ENCODE data around the gene PLAGL1.
"Not testable (repeated sequence)": the region's sequence is repeated elsewhere in the genome, so short reads cannot be mapped to it uniquely, and the experiment has no call there.

The PLAGL1 gene

DNA sequence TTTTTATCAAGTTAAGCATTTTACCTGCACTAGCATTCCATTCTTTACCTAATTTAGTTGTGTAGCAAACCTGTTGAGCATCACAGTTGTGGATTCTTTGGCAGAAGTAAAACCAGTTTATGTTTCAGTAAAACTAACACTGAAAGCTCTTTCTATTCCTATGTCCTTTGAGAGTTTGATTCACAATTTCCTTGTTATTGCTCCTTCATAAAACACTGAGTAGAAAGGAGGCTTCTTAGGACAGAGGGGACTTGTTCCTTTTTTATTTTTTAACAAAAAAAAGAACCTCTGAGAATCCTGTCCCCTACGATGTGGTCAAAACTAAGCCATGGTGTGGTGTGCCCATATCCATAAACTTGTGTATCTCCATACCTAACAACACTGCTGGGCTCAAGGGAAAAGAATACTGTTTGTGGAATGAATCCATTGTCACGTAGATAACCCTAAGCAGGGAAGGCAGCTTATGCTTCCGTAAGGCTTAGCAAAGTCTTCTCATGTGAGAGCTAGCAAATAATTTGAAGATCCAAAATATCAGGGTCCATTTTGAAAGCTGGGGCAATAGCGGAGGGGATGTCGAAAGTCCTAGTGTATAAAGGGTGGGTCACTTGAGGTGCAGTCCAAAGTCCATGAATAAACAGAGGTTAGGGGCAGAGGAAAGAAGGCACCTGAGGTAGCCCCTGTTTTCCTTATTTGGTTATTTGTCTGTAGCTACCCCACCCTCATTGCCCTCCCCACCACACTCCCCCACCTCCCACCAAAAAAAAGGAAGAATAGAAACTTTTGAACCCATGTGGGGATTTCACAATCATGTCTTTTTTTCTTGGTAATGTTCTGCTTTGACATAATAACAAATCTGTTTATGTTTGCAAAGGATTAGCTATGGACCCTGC, 71.0 kb downstream of the PLAGL1 start:
- Histone ChIP-seq H3K36me3 (ENCODE audit: control insufficient read depth, insufficient read depth, low read length) (no peaks in the 10 kb centered on the region), H3K27ac (ENCODE audit: low read depth, low read length, severe bottlenecking) (no peak overlapping the region), H3K9me3 (ENCODE audit: control insufficient read depth, low read length) (no peaks in the 10 kb centered on the region), H3K4me1 (ENCODE audit: control insufficient read depth, insufficient read depth, low read length, poor library complexity, severe bottlenecking) (no peaks in the 10 kb centered on the region), H3K4me3 (ENCODE audit: extremely low read depth, insufficient read depth, low read length, poor library complexity, severe bottlenecking) (no peak overlapping the region)
- 68 to 79% methylated on average over 2 to 4 of the region's 5 CpGs for WGBS, 2 experiments (ENCODE audit: insufficient coverage in 2 of 2)

DNA sequence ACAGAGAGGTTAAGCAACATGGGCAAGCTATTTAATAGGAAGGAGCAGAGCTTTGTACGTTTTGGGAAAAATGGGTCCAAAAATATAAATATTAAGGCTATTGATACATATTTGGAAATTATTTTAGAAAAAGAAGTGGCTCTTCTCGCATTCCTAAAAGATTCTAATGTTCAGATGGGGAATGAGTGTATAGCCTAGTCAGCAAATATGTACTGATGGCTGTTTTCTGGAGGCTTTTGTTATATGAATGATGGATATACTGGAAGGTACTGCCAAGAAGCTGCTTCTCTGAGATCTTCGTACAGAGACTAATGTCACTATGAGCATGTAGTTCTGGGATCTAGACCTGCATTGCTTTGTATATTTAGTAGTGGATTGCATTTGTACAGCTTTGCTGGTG, 71.7 kb downstream of the PLAGL1 start:
- WGBS, 2 experiments (ENCODE audit: insufficient coverage in 2 of 2) = 71 to 91% methylated on average over 1 to 2 of the region's 3 CpGs
- no peak overlapping the region for H3K27ac ChIP-seq (ENCODE audit: low read depth, low read length, severe bottlenecking)
- no peaks in the 10 kb centered on the region for H3K4me1 ChIP-seq (ENCODE audit: control insufficient read depth, insufficient read depth, low read length, poor library complexity, severe bottlenecking)
- H3K36me3 ChIP-seq (ENCODE audit: control insufficient read depth, insufficient read depth, low read length) = no peaks in the 10 kb centered on the region
- H3K4me3 ChIP-seq (ENCODE audit: extremely low read depth, insufficient read depth, low read length, poor library complexity, severe bottlenecking) = no peak overlapping the region
- no peaks in the 10 kb centered on the region for H3K9me3 ChIP-seq (ENCODE audit: control insufficient read depth, low read length)

DNA sequence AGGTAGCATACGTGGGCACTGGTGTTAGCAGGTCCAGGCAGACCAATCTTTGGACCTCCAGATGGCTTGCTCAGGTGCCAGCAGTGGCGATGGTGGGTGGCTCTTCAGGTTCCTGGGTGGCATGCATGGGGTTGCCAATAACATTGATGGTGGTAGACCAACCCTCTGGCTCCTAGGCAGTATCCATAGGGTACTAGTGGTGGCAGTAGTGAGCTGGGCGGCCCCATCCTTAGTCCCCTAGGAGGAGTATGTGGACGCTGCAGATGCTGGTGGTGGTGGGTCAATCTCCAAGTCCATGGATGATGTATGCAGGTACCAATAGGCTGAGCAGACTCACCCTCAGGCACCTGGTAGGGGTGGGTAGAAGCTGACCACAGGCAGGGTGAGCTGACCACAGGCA, 73.2 kb downstream of the PLAGL1 start:
- WGBS, 2 experiments (ENCODE audit: insufficient coverage in 2 of 2) = 94 to 100% methylated on average over 3 to 4 of the region's 4 CpGs
- no peak overlapping the region for H3K4me3 ChIP-seq (ENCODE audit: extremely low read depth, insufficient read depth, low read length, poor library complexity, severe bottlenecking)
- H3K27ac ChIP-seq (ENCODE audit: low read depth, low read length, severe bottlenecking) = no peak overlapping the region
- H3K4me1 ChIP-seq (ENCODE audit: control insufficient read depth, insufficient read depth, low read length, poor library complexity, severe bottlenecking) = no peaks in the 10 kb centered on the region
- H3K9me3 ChIP-seq (ENCODE audit: control insufficient read depth, low read length) = no peaks in the 10 kb centered on the region
- H3K36me3 ChIP-seq (ENCODE audit: control insufficient read depth, insufficient read depth, low read length) = no peaks in the 10 kb centered on the region

DNA sequence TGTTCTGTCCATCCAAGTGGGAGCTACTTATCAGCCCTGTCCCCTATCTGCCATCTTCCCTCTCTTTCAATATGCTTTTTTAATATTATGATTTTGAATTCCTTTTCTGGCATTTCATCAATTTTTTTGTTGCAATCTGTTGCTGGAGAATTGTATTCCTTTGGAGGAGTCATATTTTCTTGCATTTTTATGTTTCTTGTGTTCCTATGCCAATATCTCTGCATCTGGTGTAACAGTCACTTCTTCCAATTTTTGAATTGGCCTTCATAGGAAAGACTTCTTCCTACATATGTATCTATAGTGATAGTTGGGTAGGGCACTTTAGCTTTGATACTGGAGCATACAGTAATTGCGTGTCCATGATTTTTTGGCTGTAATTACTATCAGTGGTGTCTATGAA, 73.7 kb downstream of the PLAGL1 start:
- Histone ChIP-seq H3K36me3 (ENCODE audit: control insufficient read depth, insufficient read depth, low read length) (no peaks in the 10 kb centered on the region), H3K4me3 (ENCODE audit: extremely low read depth, insufficient read depth, low read length, poor library complexity, severe bottlenecking) (no peak overlapping the region), H3K27ac (ENCODE audit: low read depth, low read length, severe bottlenecking) (no peak overlapping the region), H3K4me1 (ENCODE audit: control insufficient read depth, insufficient read depth, low read length, poor library complexity, severe bottlenecking) (no peaks in the 10 kb centered on the region), H3K9me3 (ENCODE audit: control insufficient read depth, low read length) (no peaks in the 10 kb centered on the region)
- WGBS, 2 experiments (ENCODE audit: insufficient coverage in 2 of 2) = 90 to 100% methylated on average over 1 of the region's 1 CpG

DNA sequence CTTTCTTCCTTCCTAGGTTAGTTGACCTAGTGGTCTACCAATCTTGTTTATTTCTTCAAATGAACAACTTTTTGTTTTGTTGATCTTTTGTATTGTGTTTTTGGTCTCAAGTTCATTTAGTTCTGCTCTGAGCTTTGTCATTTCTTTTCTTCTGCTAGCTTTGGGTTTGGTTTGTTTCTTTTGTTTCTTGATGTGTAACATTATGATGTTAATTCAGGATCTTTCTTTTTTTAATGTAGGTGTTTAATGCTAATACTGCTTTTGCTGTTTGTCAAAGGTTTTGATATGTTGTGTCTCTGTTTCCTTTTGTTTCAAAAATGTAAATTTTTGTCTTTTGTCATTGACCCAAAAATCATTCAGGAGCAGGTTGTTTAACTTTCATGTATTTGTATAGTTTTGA, 78.1 kb downstream of the PLAGL1 start:
- Histone ChIP-seq H3K9me3 (ENCODE audit: control insufficient read depth, low read length) (no peaks in the 10 kb centered on the region), H3K4me3 (ENCODE audit: extremely low read depth, insufficient read depth, low read length, poor library complexity, severe bottlenecking) (no peak overlapping the region), H3K27ac (ENCODE audit: low read depth, low read length, severe bottlenecking) (no peak overlapping the region), H3K36me3 (ENCODE audit: control insufficient read depth, insufficient read depth, low read length) (no peaks in the 10 kb centered on the region), H3K4me1 (ENCODE audit: control insufficient read depth, insufficient read depth, low read length, poor library complexity, severe bottlenecking) (no peaks in the 10 kb centered on the region)

DNA sequence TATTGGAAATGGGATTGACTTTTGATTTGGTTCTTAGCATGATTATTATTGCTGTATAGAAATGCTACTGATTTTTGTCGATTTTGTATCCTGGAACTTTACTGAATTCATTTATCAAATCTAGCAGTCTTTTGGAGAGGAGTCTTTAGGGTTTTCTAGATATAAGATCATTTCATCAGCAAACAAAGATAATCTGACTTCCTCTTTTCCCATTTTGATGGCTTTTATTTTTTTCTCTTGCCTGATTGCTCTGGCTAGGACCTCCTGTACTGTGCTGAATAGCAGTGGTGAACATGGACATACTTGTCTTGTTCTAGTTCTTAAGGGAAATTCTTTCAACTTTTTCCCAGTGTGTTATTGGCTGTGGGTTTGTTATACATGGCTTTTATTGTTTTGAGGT, 79.2 kb downstream of the PLAGL1 start:
- H3K9me3 ChIP-seq (ENCODE audit: control insufficient read depth, low read length) = no peaks in the 10 kb centered on the region
- no peak overlapping the region for H3K27ac ChIP-seq (ENCODE audit: low read depth, low read length, severe bottlenecking)
- no CpG with 5 or more reads among the region's 1 CpG for WGBS, 2 experiments (ENCODE audit: insufficient coverage in 2 of 2)
- H3K4me3 ChIP-seq (ENCODE audit: extremely low read depth, insufficient read depth, low read length, poor library complexity, severe bottlenecking) = no peak overlapping the region
- no peaks in the 10 kb centered on the region for H3K4me1 ChIP-seq (ENCODE audit: control insufficient read depth, insufficient read depth, low read length, poor library complexity, severe bottlenecking)
- no peaks in the 10 kb centered on the region for H3K36me3 ChIP-seq (ENCODE audit: control insufficient read depth, insufficient read depth, low read length)

DNA sequence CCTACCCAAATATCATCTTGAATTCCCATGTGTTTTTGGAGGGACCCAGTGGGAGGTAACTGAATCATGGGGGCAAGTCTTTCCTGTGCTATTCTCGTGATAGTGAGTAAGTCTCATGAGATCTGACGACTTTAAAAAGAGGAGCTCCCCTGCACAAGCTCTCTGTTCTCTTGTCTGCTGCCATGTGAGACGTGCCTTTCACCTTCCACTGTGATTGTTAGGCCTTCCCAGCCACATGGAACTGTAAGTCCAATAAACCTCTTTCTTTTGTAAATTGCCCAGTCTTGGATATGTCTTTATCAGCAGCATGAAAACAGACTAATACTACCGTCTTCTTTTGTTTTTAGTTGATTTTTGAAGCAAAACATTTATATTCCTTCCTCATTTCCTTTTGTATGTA, 91.0 kb downstream of the PLAGL1 start:
- WGBS, 2 experiments (ENCODE audit: insufficient coverage in 2 of 2) = 87 to 88% methylated on average over 3 of the region's 4 CpGs
- not testable (repeated sequence) for H3K9me3 ChIP-seq (ENCODE audit: control insufficient read depth, low read length); H3K4me1 ChIP-seq (ENCODE audit: control insufficient read depth, insufficient read depth, low read length, poor library complexity, severe bottlenecking); H3K27ac ChIP-seq (ENCODE audit: low read depth, low read length, severe bottlenecking); H3K4me3 ChIP-seq (ENCODE audit: extremely low read depth, insufficient read depth, low read length, poor library complexity, severe bottlenecking); H3K36me3 ChIP-seq (ENCODE audit: control insufficient read depth, insufficient read depth, low read length)

DNA sequence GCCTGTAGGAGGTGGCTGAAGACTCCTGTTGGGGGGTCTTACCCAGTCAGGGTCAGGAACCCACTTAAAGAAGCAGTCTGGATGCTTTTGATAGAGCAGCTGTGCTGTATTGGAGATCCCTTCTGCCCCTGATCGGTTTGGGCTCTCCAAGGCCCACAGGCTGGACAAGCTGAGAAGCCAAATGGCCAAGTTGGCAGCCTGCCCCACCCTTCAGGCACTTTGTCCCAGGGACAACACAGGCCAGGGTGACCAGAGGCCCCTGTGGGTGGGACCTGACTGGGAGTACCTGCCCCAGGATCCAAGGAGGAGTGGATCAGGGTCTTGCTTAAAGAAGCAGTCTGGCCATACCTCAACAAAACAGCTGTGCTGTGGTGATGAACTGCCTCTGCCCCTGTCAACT, 95.4 kb downstream of the PLAGL1 start:
- Histone ChIP-seq H3K36me3 (ENCODE audit: control insufficient read depth, insufficient read depth, low read length) (no peaks in the 10 kb centered on the region), H3K9me3 (ENCODE audit: control insufficient read depth, low read length) (no peaks in the 10 kb centered on the region), H3K27ac (ENCODE audit: low read depth, low read length, severe bottlenecking) (no peak overlapping the region), H3K4me3 (ENCODE audit: extremely low read depth, insufficient read depth, low read length, poor library complexity, severe bottlenecking) (no peak overlapping the region), H3K4me1 (ENCODE audit: control insufficient read depth, insufficient read depth, low read length, poor library complexity, severe bottlenecking) (no peaks in the 10 kb centered on the region)
- WGBS, 2 experiments (ENCODE audit: insufficient coverage in 2 of 2) = 71 to 86% methylated on average over 1 of the region's 1 CpG

DNA sequence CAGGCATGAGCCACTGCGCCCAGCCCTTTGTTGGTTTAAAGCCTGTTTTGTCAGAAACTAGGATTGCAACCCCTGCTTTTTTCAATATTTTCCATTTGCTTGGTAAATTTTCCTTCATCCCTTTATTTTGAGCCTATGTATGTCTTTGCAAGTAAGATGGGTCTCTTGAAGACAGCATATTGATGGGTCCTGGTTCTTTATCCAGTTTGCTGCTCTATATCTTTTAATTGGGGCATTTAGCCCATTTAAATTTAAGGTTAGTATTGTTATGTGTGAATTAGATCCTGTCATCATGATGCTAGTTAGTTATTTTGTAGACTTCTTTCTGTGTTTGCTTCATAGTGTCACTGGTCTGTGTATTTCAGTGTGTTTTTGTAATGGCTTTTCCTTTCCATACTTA, 97.0 kb downstream of the PLAGL1 start:
- no peaks in the 10 kb centered on the region for H3K9me3 ChIP-seq (ENCODE audit: control insufficient read depth, low read length)
- H3K27ac ChIP-seq (ENCODE audit: low read depth, low read length, severe bottlenecking) = no peak overlapping the region
- WGBS, 2 experiments (ENCODE audit: insufficient coverage in 2 of 2) = 92% methylated on average over 1 of the region's 1 CpG; no CpG with 5 or more reads in 1 of the 2 experiments
- no peaks in the 10 kb centered on the region for H3K36me3 ChIP-seq (ENCODE audit: control insufficient read depth, insufficient read depth, low read length)
- no peaks in the 10 kb centered on the region for H3K4me1 ChIP-seq (ENCODE audit: control insufficient read depth, insufficient read depth, low read length, poor library complexity, severe bottlenecking)
- H3K4me3 ChIP-seq (ENCODE audit: extremely low read depth, insufficient read depth, low read length, poor library complexity, severe bottlenecking) = no peak overlapping the region

DNA sequence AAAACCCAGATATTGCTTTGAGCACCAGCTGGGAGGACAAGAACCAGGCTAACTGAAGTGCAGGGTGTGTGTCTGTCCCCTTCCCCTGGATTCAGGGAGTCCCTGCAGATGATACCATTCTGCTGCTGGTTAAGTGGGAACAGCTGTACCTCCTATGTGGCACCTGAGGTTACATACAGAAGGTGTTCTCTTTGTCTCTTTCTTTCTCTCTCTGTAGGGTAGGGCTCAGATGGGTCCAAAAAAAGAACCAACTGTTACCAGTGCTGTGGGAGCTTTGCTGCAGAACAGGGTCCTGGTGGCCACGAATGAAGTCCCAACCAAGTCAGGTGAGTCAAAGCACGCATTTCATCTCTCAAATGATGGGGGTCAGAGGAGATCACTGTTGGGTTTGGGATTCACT, 105.2 kb downstream of the PLAGL1 start:
- H3K36me3 ChIP-seq (ENCODE audit: control insufficient read depth, insufficient read depth, low read length) = no peaks in the 10 kb centered on the region
- no peaks in the 10 kb centered on the region for H3K9me3 ChIP-seq (ENCODE audit: control insufficient read depth, low read length)
- H3K27ac ChIP-seq (ENCODE audit: low read depth, low read length, severe bottlenecking) = no peak overlapping the region
- no peak overlapping the region for H3K4me3 ChIP-seq (ENCODE audit: extremely low read depth, insufficient read depth, low read length, poor library complexity, severe bottlenecking)
- WGBS, 2 experiments (ENCODE audit: insufficient coverage in 2 of 2) = 95% methylated on average over 2 of the region's 2 CpGs; no CpG with 5 or more reads in 1 of the 2 experiments
- no peaks in the 10 kb centered on the region for H3K4me1 ChIP-seq (ENCODE audit: control insufficient read depth, insufficient read depth, low read length, poor library complexity, severe bottlenecking)

DNA sequence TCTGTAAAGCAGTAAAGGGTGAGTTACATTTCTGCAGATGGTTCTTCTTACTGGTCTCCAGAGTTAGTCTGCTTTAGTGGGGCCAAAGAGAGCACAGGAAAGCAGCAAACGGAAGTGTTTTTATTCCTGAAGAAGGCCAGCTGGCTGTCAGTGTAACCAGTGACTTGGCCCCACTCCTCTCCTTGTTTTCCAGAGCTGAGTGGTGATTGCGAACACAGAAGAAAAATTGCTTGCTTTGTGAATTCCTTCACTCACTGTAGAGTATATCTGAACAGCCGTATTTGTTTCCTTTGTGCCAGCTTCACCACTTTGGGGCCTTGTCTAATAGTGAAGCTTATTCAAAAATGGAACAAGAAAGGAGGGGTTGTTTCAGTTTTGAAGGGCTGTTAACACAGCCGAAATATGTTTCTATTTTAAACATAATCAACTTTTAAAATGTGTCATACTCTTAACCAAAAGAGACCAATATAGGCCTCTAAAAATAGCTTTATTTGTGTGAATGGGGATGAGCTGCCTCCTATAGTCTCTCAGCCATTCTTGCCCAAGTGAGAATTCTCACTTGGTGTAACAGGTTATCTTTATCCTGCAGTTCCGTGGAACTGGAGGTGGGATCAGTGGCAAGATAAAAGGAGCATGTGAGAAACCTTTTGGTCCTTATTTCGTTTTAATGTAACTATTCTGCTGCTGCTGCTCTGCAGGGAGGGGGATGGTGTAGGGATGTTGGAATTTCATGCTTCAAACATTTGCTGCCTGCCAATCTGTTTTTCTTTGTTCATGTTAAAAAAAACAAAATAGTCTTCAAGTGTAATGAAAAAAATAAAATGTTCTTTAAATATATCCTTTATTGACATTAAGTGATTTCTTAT, 105.9 kb downstream of the PLAGL1 start:
- 50 to 66% methylated on average over 2 to 4 of the region's 6 CpGs for WGBS, 2 experiments (ENCODE audit: insufficient coverage in 2 of 2)
- Histone ChIP-seq H3K4me1 (ENCODE audit: control insufficient read depth, insufficient read depth, low read length, poor library complexity, severe bottlenecking) (no peaks in the 10 kb centered on the region), H3K9me3 (ENCODE audit: control insufficient read depth, low read length) (no peaks in the 10 kb centered on the region), H3K4me3 (ENCODE audit: extremely low read depth, insufficient read depth, low read length, poor library complexity, severe bottlenecking) (no peak overlapping the region), H3K36me3 (ENCODE audit: control insufficient read depth, insufficient read depth, low read length) (no peaks in the 10 kb centered on the region), H3K27ac (ENCODE audit: low read depth, low read length, severe bottlenecking) (no peak overlapping the region)
